Astrocyte (in vitro differentiated cells and primary cell): ENCODE data around the gene HES1. TPM values are rescaled to one million over a fixed set of nuclear protein-coding genes. Genes with fewer than 3 reads are reported as not detected.

Source experiments
- DNase-seq: peaks from one replicate; pipeline ENCODE4 v3.0.0-alpha.2; 2010; ENCODE audit warnings: low read depth
- FAIRE-seq: peaks from 2 replicates; lab custom pipeline; 2011; peaks lifted over from hg19 to GRCh38; lab: Jason Lieb, UNC
- H2AFZ ChIP-seq: 2 replicates; pipeline ENCODE4 v1.6.0; 2012; ENCODE audit warnings: low read depth, low read length, inconsistent platforms
- H3K27ac ChIP-seq: 2 replicates; pipeline ENCODE4 v1.5.1; 2011; ENCODE audit warnings: low read depth, low read length, inconsistent platforms
- H3K27me3 ChIP-seq: 2 replicates; pipeline ENCODE4 v1.6.0; 2011; ENCODE audit warnings: low read length, inconsistent platforms; ENCODE audit not compliant: insufficient read depth
- H3K36me3 ChIP-seq: 2 replicates; pipeline ENCODE4 v1.5.1; 2011; ENCODE audit warnings: low read length, inconsistent platforms; ENCODE audit not compliant: insufficient read depth
- H3K4me1 ChIP-seq: 2 replicates; pipeline ENCODE4 v1.5.1; 2011; ENCODE audit warnings: low read length, inconsistent platforms; ENCODE audit not compliant: insufficient read depth
- H3K4me2 ChIP-seq: 2 replicates; pipeline ENCODE4 v1.6.0; 2012; ENCODE audit warnings: low read length, inconsistent platforms
- H3K4me3 ChIP-seq: 2 replicates; pipeline ENCODE4 v1.5.1; 2011; ENCODE audit warnings: low read depth, mild to moderate bottlenecking, low read length, inconsistent platforms; ENCODE audit not compliant: insufficient read depth
- H3K79me2 ChIP-seq: 2 replicates; pipeline ENCODE4 v1.6.0; 2012; ENCODE audit warnings: mild to moderate bottlenecking, low read length, inconsistent platforms; ENCODE audit not compliant: insufficient read depth
- H3K9ac ChIP-seq: 2 replicates; pipeline ENCODE4 v1.6.0; 2012; ENCODE audit warnings: mild to moderate bottlenecking, low read length, inconsistent platforms
- H3K9me3 ChIP-seq: 2 replicates; pipeline ENCODE4 v1.5.1; 2012; ENCODE audit warnings: low read depth, mild to moderate bottlenecking, low read length, inconsistent platforms; ENCODE audit not compliant: insufficient read depth
- H4K20me1 ChIP-seq: 2 replicates; pipeline ENCODE4 v1.6.0; 2012; ENCODE audit warnings: low read length, inconsistent platforms; ENCODE audit not compliant: insufficient read depth
- H3K27ac Mint-ChIP-seq: one replicate; pipeline ENCODE4 v1.8.0; 2021; ENCODE audit warnings: mild to moderate bottlenecking, mixed read lengths; ENCODE audit not compliant: unreplicated experiment
- H3K27me3 Mint-ChIP-seq: one replicate; pipeline ENCODE4 v1.8.0; 2021; ENCODE audit warnings: low read depth, mixed read lengths; ENCODE audit not compliant: unreplicated experiment
- H3K36me3 Mint-ChIP-seq: one replicate; pipeline ENCODE4 v1.8.0; 2021; ENCODE audit warnings: low read depth, mixed read lengths; ENCODE audit not compliant: unreplicated experiment
- H3K4me1 Mint-ChIP-seq: one replicate; pipeline ENCODE4 v1.8.0; 2021; ENCODE audit warnings: low read depth, mixed read lengths; ENCODE audit not compliant: unreplicated experiment
- H3K4me3 Mint-ChIP-seq: one replicate; pipeline ENCODE4 v1.8.0; 2021; ENCODE audit warnings: mild to moderate bottlenecking, moderate library complexity, mixed read lengths; ENCODE audit not compliant: unreplicated experiment
- H3K9me3 Mint-ChIP-seq: one replicate; pipeline ENCODE4 v1.8.0; 2021; ENCODE audit warnings: mild to moderate bottlenecking, mixed read lengths; ENCODE audit not compliant: unreplicated experiment
- EZH2 ChIP-seq: IDR thresholded peaks from 2 replicates; pipeline ENCODE4 v1.6.1; 2012; ENCODE audit warnings: mild to moderate bottlenecking, low read length, inconsistent platforms; ENCODE audit not compliant: insufficient read depth
- total RNA-seq: library from RNA; stranded (reverse); gene quantifications from 2 replicates; pipeline ENCODE4 v1.2.1, GENCODE V29; 2021
- TF ChIP-seq, protein P1 (sequence below): IDR thresholded peaks from 2 replicates; pipeline ENCODE4 v1.5.1; 2011; ENCODE audit warnings: low read depth, mild to moderate bottlenecking, inconsistent platforms, low read length, moderate library complexity; ENCODE audit not compliant: insufficient read depth

The HES1 gene
- total RNA-seq, 1 donor from 2014 or later, result 46.5 TPM

DNA sequence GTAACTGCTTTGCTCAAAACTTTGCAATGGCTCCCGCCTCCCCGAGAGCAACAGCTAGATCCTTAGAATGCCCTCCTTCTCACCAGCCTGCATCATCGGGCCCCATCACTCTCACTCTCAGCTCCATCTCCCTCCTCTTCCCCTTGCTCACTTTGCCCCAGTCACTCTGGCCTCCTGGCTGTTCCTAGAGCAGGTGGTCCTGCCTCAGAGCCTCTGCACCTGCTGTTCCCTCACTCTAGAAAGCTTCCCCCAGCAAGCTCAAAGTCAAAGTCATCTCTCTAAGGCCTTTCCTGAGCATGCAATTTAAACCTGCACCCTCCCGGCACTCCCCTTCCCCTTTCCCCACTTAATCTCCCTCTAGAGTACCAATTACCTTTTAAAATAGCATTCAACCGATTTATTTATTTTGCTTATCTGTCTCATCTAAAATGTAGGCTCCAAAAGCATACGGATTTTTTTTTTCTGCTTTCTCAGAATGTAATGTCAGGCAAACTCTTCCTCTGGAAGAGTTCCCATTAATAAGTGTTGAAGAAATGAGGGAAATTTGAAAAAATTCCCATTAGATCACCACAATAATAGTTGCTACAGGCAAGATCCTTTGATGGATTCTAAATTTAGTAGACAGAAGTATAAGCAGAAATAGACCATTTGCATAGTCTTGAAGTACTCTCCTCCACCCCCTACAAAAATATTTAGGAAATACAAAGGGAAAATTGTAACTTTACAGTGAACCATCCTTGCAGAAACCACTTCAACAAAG lies 15.9 kb upstream of the HES1 start:
- no peak for FAIRE-seq
- peaks cover 87% of the 10 kb centered on the region for H3K27me3 Mint-ChIP-seq
- no peak overlapping the region for H3K27ac ChIP-seq

DNA sequence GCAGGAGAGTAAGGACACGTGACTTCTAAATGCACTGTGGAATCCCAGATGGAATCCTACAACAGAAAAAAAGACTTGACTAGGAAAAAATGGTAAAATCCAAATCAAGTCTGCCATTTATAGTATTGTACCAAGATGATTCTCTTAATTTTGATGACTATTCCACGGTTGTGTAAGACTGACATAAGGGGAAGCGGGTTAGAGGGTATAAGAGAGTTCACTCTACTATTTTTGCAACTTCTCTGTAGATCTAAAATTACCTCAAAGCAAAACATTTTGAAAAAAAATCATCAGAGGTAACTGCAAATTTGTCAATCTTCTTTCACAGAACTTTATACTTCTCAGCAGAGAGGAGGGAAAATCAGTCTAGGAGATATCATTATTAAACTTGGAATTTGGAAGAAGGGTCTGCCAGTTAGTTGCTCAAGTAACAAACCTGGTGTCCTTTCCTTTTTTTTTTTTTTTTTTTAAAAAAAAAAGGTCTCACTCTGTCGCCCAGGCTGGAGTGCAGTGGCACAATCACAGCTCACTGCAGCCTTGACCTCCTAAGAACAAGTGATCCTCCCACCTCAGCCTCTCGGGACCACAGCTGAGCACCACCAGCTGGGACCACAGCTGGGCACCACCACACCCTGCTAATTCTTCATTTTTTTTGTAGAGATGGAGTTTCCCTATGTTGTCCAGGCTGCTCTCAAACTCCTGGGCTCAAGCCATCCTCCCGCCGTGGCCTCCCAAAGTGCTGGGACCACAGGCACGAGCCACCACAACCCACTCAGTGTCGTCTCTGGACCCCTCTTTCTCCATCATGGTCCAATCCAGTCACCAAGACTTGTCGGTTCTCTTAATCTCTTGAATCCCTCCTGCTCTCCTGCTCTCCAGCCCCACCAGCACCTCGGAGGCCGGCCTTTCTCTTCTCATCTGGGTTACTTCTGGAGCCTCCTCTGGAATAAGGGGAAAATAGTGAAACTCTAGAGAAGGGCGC lies 14.9 kb upstream of the HES1 start:
- Histone ChIP-seq H2AFZ (no peak overlapping the region), H3K4me2 (peak overlapping the region; percentile 29), H3K27me3 (peaks cover 20% of the 10 kb centered on the region), H3K9ac (no peak overlapping the region), H3K36me3 (no peaks in the 10 kb centered on the region), H3K4me1 (peaks cover 11% of the 10 kb centered on the region), H3K9me3 (no peaks in the 10 kb centered on the region), H3K79me2 (no peaks in the 10 kb centered on the region), H3K27ac (no peak overlapping the region), H3K4me3 (no peak overlapping the region), H4K20me1 (no peaks in the 10 kb centered on the region)
- H3K4me1 Mint-ChIP-seq, result no peaks in the 10 kb centered on the region
- peaks cover 7% of the 10 kb centered on the region for H3K9me3 Mint-ChIP-seq
- peaks cover 85% of the 10 kb centered on the region for H3K27me3 Mint-ChIP-seq
- no peak overlapping the region for H3K4me3 Mint-ChIP-seq
- DNase-seq (no peak), FAIRE-seq (no peak)
- H3K36me3 Mint-ChIP-seq, result peaks cover 2% of the 10 kb centered on the region
- H3K27ac Mint-ChIP-seq, result no peak overlapping the region
- TF ChIP-seq EZH2, result no peak
- TF ChIP-seq, protein P1, sequence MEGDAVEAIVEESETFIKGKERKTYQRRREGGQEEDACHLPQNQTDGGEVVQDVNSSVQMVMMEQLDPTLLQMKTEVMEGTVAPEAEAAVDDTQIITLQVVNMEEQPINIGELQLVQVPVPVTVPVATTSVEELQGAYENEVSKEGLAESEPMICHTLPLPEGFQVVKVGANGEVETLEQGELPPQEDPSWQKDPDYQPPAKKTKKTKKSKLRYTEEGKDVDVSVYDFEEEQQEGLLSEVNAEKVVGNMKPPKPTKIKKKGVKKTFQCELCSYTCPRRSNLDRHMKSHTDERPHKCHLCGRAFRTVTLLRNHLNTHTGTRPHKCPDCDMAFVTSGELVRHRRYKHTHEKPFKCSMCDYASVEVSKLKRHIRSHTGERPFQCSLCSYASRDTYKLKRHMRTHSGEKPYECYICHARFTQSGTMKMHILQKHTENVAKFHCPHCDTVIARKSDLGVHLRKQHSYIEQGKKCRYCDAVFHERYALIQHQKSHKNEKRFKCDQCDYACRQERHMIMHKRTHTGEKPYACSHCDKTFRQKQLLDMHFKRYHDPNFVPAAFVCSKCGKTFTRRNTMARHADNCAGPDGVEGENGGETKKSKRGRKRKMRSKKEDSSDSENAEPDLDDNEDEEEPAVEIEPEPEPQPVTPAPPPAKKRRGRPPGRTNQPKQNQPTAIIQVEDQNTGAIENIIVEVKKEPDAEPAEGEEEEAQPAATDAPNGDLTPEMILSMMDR, result no peak

More for the DNA sequence above, 15.9 kb upstream of the HES1 start:
- no peak for TF ChIP-seq EZH2
- TF ChIP-seq, protein P1, result no peak
- H3K36me3 ChIP-seq, result no peaks in the 10 kb centered on the region
- peaks cover 9% of the 10 kb centered on the region for H3K9me3 Mint-ChIP-seq
- H3K4me2 ChIP-seq, result no peak overlapping the region
- H3K4me3 ChIP-seq, result no peak overlapping the region
- H4K20me1 ChIP-seq, result no peaks in the 10 kb centered on the region
- no peaks in the 10 kb centered on the region for H3K79me2 ChIP-seq
- H3K27ac Mint-ChIP-seq, result no peak overlapping the region
- no peaks in the 10 kb centered on the region for H3K9me3 ChIP-seq
- H3K9ac ChIP-seq, result no peak overlapping the region
- no peaks in the 10 kb centered on the region for H3K4me1 Mint-ChIP-seq
- no peak overlapping the region for H3K4me3 Mint-ChIP-seq
- peaks cover 28% of the 10 kb centered on the region for H3K27me3 ChIP-seq
- H3K4me1 ChIP-seq, result peaks cover 11% of the 10 kb centered on the region
- DNase-seq, result no peak
- peaks cover 4% of the 10 kb centered on the region for H3K36me3 Mint-ChIP-seq
- H2AFZ ChIP-seq, result no peak overlapping the region
